Measurements from ENCODE around the gene DNMT3L.
"Not testable (repeated sequence)": the region's sequence is repeated elsewhere in the genome, so short reads cannot be mapped to it uniquely, and the experiment has no call there.

DNMT3L gene

DNA sequence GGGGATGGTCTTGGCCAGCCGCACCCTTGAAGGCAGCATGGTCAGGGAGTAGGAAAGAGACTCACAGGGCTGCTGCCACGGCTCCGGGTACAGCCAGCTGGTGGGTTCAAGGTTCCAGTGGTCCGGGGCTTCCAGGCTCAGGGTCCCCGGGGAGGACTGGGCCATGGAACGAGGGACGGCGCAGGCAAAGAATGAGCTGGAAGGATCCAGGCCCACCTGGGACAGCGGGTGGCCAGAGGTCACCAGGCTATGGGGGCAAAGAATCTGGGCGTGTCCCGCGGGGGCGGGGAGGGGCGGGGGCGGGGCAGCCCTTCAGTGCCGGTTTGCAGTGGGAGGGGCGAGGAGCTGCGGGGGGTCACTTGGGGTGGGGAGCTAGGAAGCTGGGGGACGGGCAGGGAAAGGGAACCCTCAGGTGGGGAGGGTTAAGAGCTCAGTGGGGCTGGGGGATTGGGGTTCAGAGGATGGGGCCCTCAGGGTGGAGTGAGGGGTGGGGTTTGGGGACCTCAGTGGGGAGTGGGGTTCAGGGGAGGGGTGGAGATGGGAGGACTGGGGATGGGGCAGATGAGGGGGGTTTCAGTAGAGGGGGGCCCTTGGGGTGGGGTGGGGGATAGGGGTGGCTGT, at the start of gene DNMT3L:
Gene DNMT3L (minus strand): TSS at position 223 of the 621 bp plus-strand sequence. CDS start 638 bp downstream, outside the sequence.
- DNase-seq (ENCODE audit: low read depth, low spot score): no peak

DNA sequence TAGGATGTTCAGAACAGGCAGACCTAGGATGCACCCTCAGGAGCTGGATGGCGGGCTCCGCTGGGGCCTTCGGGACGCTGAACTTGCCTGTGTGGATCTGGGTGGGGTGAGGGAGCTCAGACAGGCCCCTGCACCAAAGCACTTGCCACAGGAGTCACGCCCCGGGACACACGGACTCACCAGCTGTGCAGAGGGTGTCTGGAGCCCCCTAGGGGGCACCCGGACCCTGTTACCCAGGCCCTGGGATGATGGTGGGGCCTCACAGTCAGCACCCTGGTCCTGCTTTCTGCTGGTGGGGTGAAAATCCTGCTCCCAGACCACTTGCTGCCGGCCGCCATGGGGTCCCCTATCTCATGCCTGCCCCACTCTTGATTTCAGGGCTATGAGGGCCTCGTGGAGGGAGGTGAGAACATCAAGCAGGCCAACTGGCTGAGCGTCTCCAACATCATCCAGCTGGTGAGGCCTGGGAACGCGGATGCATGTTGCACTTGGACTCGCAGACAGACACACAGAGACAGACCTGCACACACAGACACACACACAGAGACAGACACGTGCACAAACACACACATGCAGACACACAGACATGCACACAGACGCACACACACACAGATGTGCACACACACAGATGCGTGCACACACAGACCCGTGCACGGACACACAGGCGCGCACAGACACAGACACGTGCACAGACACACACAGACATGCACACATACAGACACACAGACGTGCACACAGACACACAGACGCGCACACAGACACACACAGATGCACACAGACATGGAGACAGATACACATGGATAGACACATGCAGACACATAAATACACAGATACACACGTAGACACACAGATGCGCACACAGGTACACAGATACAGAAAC, 49.2 kb upstream of the DNMT3L start:
- DNase-seq (ENCODE audit: low read depth, low spot score): no peak

DNA sequence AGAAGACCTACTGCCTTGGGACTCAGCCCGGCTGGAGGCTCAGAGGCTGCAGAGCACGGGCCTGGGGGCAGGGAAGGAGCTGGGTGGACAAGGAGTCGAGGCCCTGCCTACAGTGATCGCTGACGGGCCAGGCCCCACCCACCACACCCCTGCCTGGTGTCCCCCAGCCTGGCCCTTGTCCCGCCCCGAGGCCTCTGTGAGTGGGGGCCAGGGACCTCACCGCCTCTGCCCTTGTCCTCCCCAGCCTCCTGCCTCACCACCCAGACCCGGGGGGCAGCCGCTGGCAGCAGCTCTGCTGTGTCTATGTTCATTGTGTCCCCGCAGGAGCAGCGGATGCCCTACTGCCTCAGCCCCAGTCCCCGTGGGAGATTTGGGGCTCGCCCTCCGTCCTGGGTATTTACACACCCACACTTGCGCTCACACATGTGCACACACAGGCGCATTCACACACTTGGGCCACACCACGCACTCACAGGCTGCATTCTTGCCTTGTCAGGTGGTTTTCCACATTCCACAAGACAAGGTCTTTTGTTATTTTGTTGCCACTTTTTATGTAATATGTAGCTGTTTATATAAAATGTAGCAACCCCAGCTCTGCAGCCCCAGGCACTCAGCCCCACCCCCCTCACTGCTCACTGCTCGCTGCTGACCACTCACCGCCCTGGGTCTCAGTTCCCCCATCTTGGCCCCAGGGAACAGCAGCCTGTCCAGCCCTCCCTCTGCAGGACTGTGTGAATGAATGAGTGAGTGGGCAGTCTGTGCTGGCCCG, 45.4 kb upstream of the DNMT3L start:
- no peak for DNase-seq (ENCODE audit: low read depth, low spot score)

DNA sequence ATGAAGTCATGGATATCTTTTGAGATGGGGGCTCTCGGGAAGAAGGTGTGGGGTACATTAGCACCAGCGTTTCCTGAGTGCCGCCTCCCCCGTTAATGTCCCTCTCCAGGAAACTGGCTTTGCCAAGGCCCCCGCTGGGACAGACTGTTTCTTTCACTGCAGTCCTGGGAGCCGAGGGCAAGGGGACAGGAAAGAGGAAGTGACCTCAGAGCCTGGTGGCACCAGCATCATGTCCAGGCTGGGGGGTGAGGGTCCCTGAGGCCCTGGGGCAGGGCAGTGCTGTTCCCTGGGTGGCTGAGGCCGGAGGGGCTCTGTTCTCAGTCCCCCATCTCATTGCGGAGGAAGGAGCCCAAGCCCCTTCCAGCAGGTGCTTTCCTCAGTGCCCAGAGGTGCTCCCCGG, 44.0 kb upstream of the DNMT3L start:
- DNase-seq (ENCODE audit: low read depth, low spot score): no peak

DNA sequence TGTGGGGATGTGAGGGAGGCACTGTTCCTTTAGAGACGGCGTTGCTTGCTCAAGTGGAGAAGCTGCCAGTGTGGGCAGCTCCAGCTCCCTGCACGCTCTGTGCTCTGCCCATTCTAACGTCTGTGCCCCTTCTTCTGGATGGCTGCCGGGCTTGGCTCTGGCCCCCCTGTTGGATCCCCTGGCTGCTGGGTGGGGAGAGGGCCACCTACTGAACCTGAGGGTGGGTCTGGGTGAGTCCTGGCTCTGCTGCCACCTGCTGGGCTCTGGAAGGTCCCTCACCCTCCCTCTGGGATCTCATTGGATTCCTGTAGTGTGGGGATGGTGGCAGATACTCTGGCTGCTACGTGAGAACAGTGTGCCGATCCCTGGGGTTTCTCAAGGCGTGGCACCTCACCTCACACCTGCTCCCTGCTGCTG, 43.2 kb upstream of the DNMT3L start:
- DNase-seq (ENCODE audit: low read depth, low spot score): no peak

DNA sequence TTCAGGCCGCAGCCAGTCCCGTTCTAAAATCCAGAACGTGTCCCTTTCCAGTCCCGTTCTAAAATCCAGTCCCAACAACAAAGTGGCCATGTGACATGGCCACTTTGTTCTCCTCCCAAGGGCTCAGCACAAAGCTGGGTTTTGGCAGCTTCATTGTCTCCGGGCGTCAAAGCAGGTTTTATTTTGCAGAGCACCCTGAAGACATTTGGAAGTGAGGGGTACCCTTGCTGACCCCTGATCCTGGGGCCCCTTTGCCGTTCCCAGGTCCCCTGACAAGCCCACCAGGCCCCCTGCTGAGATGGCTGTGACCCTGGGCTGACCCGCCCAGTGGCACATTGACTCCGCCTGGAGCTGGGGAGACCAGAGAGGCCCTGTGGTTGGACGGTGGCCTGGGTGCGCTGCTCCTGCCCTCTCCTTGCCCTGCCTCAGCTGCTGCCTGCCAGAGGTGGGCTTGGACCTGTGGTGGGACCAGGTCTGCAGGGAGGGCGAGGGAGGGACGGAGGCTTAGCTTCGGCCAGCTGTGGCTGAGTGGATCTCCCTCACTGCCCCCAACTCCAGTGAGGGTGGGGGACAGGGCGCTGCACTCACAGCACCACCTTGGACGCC, 42.4 kb upstream of the DNMT3L start:
- no peak for DNase-seq (ENCODE audit: low read depth, low spot score)

DNA sequence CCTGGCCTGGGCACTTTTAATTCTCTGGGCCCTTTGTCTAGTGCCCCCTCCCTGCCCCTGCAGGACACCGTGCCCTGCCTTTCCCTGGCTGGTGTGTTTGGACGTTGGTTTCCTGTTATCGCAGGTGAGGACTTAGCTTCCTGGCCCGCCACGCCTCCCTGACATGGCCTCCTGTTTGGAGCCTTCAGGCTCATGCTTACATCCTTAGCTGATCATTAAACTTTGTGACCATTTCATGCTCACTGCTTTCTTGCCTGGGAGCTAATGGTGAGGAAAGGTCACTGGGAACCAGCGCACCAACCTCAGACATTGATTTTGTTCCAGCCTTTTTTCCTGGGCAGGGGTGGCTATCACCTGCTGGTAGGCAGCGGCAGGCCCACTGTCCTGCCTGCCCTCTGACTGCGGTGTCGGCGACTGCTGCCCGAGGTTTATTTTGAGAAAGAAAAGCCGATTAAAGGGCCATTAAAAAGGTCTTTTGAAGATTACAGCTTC, 41.8 kb upstream of the DNMT3L start:
- no peak for DNase-seq (ENCODE audit: low read depth, low spot score)

DNA sequence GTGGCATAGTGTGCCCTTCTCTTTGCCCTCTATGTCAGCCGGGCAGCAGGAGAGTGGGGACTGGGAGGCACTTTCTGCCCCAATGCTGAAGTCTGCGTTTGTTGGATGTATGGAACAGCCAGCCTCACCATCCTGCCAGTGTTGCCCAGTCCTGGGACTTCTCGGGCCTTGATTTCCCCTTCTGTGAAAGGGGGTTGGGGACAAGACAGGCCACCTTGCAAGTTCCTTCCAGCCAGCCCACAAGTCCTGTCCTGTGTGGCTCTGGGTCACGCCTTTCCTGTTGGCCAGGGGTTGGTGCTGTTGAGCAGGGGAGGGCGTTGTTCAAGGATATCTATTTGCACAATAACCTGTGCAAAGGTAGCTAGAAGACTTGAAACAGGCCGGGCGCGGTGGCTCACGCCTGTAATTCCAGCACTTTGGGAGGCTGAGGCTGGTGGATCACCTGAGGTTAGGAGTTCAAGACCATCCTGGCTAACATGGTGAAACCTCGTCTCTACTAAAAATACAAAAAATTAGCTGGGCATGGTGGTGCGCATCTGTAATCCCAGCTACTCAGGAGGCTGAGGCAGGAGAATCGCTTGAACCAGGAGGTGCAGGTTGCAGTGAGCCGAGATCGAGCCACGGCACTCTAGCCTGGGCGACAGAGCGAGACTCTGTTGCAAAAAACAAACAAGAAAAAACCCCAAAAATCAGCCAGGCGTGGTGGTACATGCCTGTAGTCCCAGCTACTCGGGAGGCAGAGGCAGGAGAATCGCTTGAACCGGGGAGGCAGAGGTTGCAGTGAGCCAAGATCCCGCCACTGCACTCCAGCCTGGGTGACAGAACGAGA, 41.1 kb upstream of the DNMT3L start:
- not testable (repeated sequence) for DNase-seq (ENCODE audit: low read depth, low spot score)

DNA sequence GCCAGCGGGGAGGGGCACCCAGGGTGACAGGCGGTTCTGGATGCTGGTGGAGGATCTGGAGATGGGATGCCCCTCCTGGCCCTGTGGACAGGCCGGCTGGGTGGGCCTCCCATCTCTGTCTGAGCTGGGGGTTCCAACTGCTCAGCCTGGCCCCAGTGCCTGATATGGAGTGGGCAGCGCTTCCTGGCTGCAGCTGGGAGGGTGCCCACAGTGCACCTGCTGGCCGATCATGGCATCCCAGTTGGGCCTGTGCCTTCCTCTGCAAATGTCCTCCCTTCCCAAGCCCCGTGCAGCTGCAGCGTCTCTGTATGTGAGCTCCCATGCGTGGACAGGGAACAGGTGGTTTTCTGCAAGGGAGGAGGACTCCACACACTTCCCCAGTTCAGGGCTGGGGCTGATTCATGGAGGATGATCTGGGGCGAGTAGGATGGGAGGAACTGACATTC, 40.3 kb upstream of the DNMT3L start:
- DNase-seq (ENCODE audit: low read depth, low spot score): no peak

DNA sequence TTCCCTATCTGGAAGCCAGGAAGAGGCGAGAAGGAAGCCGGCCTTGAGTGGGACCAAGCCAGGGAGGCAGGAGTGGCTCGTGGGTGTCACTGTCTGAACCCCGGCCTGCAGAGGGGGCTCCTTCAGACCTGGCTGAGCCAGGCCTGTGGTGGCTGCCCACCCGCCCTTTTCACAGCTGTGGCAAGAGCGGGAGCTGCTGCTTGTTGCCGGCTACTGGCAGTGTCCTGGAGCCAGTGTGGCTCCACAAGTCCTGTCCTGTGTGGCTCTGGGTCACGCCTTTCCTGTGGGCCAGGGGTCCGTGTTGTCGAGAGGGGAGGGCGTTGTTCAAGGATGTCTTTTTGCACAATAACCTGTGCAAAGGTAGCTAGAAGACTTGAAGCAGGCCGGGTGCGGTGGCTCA, 39.4 kb upstream of the DNMT3L start:
- DNase-seq (ENCODE audit: low read depth, low spot score): no peak

DNA sequence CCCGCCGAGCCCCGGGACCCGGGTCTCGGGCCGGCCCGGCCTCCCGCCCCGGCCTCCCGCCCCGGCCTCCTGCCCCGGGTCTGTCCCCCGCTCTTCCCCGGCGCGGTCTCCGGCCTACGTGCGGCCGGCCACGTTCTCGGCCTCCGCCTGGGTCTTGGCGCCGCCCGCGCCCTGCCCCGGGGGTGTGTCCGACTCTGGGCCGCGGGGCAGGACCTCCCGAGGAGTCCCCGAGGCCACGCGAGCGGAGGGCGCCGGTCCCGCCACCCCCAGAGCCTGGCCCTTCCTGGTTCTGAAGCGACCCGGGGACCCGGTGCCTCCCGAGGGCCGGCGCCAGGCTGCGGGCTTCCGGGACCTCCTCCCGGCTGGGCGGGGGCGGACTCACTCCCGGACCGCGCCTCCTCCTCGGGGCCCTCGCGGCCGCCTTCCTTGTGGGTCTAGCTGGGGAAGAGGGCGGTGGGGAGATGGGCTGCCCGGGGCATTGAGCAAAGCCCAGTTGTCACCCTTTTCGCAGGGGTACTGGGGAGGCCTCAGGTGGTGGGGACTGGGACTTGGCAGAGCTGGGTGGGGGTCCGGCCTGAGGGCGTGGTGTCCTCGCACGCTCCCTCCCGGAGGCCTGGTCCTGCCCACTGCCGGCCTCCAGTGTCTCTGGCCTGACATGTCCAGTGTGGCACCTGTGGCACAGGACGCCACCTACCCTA, 38.7 kb upstream of the DNMT3L start:
- no peak for DNase-seq (ENCODE audit: low read depth, low spot score)

DNA sequence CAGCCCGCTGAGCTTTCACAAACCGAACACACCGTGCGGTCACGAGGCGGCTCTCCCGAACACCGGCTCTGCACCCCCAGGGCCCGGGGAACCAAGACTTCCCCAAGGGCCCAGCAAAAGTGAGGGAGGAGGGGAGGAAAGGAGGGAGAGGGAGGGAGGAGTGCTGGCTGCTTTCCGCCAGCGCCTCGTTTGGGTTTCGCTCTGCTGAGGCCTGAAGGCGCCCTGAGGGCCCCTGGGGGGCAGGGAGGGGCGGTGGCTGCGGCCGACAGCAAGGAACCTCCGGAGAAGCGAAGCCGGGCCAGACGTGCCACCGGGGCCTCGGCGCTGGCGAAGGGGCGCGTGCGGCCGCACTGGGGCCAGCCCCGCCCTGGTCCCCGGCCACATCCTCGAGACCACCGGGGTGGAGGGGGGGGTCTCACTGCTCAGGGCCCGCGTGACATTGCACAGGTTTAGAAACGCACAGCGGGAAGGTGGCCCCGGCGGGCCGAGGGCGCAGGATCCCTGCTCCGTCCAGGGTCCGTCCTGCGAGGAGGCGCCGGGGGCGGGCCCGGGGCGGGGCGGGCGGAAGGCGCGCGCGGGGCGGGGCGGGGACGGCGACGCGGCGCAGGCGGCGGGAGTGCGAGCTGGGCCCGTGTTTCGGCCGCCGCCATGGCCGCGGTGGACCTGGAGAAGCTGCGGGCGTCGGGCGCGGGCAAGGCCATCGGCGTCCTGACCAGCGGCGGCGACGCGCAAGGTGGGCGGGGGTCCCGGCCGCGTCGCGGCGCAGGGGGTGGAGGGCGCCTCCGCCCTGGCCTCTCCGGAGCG, 38.0 kb upstream of the DNMT3L start, which contains the start of gene PFKL:
Gene PFKL (plus strand): TSS at position 596 of the 804 bp plus-strand sequence. CDS start 53 bp downstream, at position 649.
- no peak for DNase-seq (ENCODE audit: low read depth, low spot score)

DNA sequence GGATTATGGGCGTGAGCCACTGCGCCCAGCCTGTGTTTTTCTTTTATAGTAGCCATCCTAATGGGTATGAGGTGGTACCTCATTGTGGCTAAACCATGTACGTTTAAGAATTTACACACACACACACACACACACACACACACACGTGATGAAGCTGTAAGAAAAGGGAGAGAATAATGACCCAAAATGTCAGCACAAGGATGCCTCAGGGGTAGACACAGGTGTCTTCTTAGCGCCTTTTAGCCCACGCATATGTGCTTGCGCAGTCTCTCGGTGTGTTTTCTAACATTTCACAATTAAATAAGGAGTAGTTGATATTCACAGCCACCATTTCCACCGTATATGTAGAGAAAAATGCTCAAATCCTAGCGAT, 37.4 kb upstream of the DNMT3L start:
- no peak for DNase-seq (ENCODE audit: low read depth, low spot score)

DNA sequence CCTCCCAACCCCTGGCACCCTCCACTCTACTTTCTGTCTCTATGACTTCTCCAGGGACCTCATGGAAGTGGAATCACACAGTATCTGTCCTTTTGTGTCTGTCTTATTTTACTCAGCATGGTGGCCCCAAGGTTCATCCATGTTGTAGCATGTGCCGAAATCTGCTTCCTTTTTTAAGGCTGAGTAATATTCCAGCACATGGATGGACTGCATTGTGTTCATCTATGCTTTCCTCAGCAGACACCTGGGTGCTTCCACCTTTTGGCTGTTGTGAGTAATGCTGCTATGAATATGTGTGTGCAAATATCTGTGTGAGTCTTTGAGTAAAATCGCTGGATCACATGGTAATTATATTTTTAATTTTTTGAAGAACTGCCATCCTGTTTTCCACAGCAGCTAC, 36.6 kb upstream of the DNMT3L start:
- DNase-seq (ENCODE audit: low read depth, low spot score): no peak

DNA sequence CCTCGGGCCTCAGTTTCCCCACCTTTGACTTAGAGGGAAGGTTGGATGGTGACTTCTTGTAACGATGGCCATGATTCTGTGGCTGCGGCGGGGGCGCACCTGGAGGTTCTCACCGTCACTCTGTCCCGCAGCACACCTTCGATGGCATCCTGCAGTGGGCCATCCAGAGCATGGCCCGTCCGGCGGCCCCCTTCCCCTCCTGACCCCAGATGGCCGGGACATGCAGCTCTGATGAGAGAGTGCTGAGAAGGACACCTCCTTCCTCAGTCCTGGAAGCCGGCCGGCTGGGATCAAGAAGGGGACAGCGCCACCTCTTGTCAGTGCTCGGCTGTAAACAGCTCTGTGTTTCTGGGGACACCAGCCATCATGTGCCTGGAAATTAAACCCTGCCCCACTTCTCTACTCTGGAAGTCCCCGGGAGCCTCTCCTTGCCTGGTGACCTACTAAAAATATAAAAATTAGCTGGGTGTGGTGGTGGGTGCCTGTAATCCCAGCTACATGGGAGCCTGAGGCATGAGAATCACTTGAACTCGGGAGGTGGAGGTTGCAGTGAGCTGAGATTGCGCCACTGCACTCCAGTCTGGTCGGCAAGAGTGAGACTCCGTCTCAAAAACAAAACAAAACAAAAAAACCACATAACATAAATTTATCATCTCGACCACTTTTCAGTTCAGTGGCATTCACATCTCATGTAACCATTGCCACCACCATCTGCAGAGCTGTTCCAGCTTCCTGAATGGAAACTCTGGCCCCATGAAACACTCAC, 36.0 kb upstream of the DNMT3L start:
- peak; percentile 42 for DNase-seq (ENCODE audit: low read depth, low spot score)

DNA sequence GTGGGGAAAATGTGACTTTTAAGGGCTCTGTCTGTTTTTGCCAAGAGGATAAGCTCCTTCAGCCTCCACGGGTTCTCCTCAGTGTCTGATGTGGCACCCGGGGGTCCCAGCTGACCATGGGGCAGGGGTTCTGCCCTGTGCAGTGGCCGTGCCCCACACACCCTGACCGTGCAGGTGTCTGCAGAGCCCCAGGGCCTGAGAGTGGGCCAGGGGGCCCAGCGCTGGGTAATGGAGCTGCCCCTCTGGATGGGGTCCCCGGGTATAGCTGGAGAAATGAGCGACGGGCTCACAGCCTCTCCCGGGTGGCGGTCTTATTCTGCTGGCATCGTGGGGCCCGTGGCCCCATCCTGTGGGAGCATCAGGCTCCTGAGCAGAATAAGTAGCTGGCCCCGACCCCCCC, 35.2 kb upstream of the DNMT3L start:
- no peak for DNase-seq (ENCODE audit: low read depth, low spot score)

DNA sequence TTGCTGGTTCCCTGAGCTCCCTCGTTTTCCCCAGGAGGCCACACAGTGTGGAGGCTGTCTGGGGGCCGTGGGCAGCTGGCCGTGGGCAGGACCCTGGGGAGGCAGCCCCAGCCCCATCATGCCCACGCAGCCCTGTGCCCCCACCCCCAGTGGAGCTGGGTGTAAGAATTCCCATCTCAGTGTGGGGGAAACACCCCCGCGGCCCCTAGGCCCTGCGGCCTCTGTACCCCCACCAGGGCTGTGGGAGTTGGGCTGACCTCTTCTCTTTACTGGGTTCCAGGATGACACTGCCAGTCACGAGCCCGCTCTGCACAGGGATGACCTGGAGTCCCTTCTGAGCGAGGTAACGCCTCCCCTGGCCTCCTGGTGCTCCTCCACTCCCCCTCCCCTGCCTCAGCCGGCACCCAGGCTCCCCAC, 34.4 kb upstream of the DNMT3L start:
- no peak for DNase-seq (ENCODE audit: low read depth, low spot score)

DNA sequence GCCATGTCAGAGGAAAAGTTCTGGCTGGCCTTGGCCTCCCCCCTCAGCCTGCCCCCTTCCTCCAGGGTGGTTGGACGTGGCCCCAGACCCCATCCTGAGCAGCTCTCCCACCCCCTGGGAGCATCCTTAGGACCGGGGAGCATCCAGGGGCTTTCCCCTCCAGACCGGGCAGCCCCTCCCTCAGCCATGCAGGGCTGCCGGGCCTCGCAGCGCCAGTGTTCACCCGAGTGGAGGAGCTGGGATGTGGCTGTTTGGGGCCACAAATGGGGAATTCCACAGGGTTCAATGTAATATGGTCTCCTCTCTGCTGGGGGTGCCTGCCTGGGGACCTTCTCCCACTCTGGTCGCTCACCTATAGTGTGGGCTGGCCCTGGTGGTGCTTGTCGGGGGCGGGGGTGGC, 33.9 kb upstream of the DNMT3L start:
- no peak for DNase-seq (ENCODE audit: low read depth, low spot score)
